AG09309 (cell line): Measurements from ENCODE around the gene KCTD17.

Experiments used
- DNase-seq: peaks from one replicate; pipeline ENCODE4 v3.0.0-alpha.2; 2010; ENCODE audit warnings: low read depth
- H3K4me3 ChIP-seq: 2 replicates; pipeline ENCODE4 v1.5.1; 2011; ENCODE audit warnings: mild to moderate bottlenecking, low read depth, low read length, moderate library complexity; ENCODE audit not compliant: control insufficient read depth
- TF ChIP-seq, protein P1 (sequence below): IDR thresholded peaks from 2 replicates; pipeline ENCODE4 v1.5.1; 2011; ENCODE audit warnings: mild to moderate bottlenecking, low read depth, low read length, inconsistent platforms; ENCODE audit not compliant: insufficient read depth, control insufficient read depth; ENCODE audit errors: missing control alignments

KCTD17 gene

GRCh38 chr22:37111156-37111717, 59.7 kb downstream of the KCTD17 start:
- H3K4me3 ChIP-seq = no peak overlapping the region
- DNase-seq = no peak
- TF ChIP-seq, protein P1, sequence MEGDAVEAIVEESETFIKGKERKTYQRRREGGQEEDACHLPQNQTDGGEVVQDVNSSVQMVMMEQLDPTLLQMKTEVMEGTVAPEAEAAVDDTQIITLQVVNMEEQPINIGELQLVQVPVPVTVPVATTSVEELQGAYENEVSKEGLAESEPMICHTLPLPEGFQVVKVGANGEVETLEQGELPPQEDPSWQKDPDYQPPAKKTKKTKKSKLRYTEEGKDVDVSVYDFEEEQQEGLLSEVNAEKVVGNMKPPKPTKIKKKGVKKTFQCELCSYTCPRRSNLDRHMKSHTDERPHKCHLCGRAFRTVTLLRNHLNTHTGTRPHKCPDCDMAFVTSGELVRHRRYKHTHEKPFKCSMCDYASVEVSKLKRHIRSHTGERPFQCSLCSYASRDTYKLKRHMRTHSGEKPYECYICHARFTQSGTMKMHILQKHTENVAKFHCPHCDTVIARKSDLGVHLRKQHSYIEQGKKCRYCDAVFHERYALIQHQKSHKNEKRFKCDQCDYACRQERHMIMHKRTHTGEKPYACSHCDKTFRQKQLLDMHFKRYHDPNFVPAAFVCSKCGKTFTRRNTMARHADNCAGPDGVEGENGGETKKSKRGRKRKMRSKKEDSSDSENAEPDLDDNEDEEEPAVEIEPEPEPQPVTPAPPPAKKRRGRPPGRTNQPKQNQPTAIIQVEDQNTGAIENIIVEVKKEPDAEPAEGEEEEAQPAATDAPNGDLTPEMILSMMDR = no peak

GRCh38 chr22:37112084-37112728, 60.7 kb downstream of the KCTD17 start:
- TF ChIP-seq, protein P1 = no peak
- no peak overlapping the region for H3K4me3 ChIP-seq
- no peak for DNase-seq
